H1 (cell line): ENCODE results near the gene RASSF3. TPM values are rescaled to one million over a fixed set of nuclear protein-coding genes. Genes with fewer than 3 reads are reported as not detected.

ENCODE experiments used
- BACH1 ChIP-seq: IDR thresholded peaks from 2 replicates; pipeline ENCODE4 v1.6.1; 2012; ENCODE audit warnings: low read length, improper control_type of control experiment
- KDM5A ChIP-seq: fragments of 200-600 bp; IDR thresholded peaks from 2 replicates; pipeline ENCODE4 v1.7.1; 2012; ENCODE audit warnings: mild to moderate bottlenecking, low read length, inconsistent platforms, mixed read lengths
- MAFK ChIP-seq: IDR thresholded peaks from 2 replicates; pipeline ENCODE4 v1.6.1; 2012; ENCODE audit warnings: low read depth, mild to moderate bottlenecking, improper control_type of control experiment, low read length
- NANOG ChIP-seq: IDR thresholded peaks from 2 replicates; pipeline ENCODE4 v1.6.1; 2011; ENCODE audit warnings: low read length, low read depth, mild to moderate bottlenecking, inconsistent platforms; ENCODE audit not compliant: insufficient read depth, poor library complexity, severe bottlenecking
- SIX5 ChIP-seq: IDR thresholded peaks from 2 replicates; pipeline ENCODE4 v1.6.1; 2011; ENCODE audit warnings: mild to moderate bottlenecking, low read depth, low read length
- SP2 ChIP-seq: IDR thresholded peaks from 2 replicates; pipeline ENCODE4 v1.6.1; 2012; ENCODE audit warnings: mild to moderate bottlenecking, low read length, inconsistent platforms
- polyA plus RNA-seq, 7 experiments: library from polyadenylated mRNA; depleted of rRNA in 3 of 7; stranded (reverse) in 5 of 7; unstranded in 2 of 7; fragments of >200 nt in 5 of 7; fragments of 200-250 nt in 2 of 7; gene quantifications; 1 replicate in 5 of 7; 2 replicates in 1 of 7; 4 replicates in 1 of 7; pipeline versions ENCODE4 v1.2.1 to v1.2.3, GENCODE V29; 2011 to 2013; ENCODE audit warnings: missing spikeins in 2 of 7, mixed read lengths in 2 of 7
- total RNA-seq: library from RNA; stranded (reverse); fragmentation: NEBNext Ultra II Directional; extraction: Animal tissue kit (Norgen Biotek cat#: 25700); gene quantifications from 2 replicates; pipeline ENCODE4 v1.2.1, GENCODE V29; 2021
- TF ChIP-seq, protein P1 (sequence below): IDR thresholded peaks from 2 replicates; pipeline ENCODE4 v1.6.1; 2012; ENCODE audit warnings: inconsistent platforms

The RASSF3 gene
- total and polyA plus RNA-seq, 2 of the 8 experiments (the other 6 are each of a cell fraction or from before 2014, with no cell fraction given): 19.1 to 64.3 TPM

DNA sequence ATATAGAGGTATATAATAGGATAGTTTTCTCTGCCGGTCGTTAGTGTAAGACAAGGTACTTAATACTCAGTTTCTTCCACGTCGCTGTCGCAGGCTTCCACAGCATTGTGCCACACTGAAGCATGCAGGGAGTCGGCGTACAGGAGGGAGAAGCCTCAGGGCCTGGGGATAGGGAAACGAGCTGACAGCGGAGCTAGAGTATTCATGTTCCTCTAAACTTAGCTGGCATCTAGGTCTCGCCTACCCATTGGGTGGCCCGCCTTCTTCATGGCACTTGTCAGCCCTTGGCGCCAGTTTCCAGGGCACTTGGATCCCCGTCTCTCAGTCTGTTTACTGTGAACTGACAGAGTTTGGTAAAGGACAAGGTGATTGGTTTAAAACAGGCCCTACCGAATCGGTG lies 75.3 kb downstream of the RASSF3 start (continued):
- TF ChIP-seq SIX5 (no peak), NANOG (no peak), MAFK (no peak), KDM5A (no peak), SP2 (no peak), BACH1 (no peak)
- TF ChIP-seq, protein P1, sequence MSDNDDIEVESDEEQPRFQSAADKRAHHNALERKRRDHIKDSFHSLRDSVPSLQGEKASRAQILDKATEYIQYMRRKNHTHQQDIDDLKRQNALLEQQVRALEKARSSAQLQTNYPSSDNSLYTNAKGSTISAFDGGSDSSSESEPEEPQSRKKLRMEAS: no peak
- TF ChIP-seq, all 59 proteins: peak for 0
